CD4-positive, alpha-beta T cell treated with Interleukin-1 beta for 1 hour (primary cell): ENCODE results near the gene LFNG.

Experiments used
- DNase-seq, 2 donors: peaks; one replicate each; pipeline ENCODE4 v3.0.0-alpha.2; 2020 to 2022

The LFNG gene

GRCh38 chr7:2518737-2519118 lies 846 bp upstream of the LFNG start:
- DNase-seq, result no peak

DNA sequence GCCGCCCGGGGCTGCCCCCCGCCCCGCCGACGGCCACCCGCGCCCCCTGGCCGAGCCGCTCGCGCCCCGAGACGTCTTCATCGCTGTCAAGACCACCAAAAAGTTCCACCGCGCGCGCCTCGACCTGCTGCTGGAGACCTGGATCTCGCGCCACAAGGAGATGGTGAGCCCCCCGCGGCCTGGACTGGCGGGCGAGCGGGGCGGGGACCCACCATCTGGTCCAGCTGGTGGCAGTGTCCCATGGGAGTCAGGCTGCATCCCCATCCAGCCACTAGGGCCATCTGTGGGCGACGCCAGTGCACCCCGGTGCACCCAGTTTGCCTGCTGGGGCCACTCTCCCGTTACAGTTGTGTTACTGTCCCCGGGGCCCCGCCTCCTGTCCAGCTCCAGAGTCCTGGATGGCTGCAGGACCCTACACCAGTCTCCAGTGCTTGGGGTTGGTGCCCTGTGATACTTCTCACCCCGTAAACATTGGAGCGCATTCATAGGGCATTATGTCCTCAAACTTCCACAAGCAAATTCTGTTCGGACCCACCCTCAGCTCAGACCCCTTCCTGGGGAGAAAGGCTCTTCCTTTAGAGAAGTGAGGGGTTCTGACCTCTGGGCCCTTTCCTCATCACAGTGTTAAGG lies 672 bp downstream of the LFNG start:
- peak in 1 of 2 donors; percentile 39 for DNase-seq

DNA sequence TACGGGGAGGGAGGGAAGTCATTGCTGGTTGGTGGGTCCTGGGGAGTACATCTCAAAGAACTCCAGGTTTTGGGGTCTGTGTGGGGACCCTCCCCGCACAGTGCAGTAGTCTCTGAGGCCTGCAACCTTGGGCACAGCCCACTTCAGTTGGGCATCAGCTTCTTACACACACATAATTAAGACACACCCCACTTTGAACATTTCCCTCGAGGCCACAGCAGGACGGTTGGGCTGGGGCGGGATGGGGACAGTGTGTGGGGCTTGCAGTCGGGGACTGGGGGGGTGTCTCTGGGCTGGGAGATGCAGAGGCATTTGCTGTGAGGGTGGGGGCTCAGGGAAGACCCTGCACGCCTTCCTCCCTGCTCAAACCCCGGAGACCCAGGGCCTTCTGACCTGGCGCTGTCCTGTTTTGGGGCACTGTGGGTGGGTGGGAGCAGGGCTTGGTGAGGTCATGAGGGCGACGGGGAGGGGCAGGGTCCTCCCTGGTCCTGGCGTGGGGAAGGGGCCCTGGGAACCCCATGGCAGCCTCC lies 1.3 kb downstream of the LFNG start:
- no peak for DNase-seq

GRCh38 chr7:2521341-2521745 lies 1.8 kb downstream of the LFNG start:
- DNase-seq, result no peak

DNA sequence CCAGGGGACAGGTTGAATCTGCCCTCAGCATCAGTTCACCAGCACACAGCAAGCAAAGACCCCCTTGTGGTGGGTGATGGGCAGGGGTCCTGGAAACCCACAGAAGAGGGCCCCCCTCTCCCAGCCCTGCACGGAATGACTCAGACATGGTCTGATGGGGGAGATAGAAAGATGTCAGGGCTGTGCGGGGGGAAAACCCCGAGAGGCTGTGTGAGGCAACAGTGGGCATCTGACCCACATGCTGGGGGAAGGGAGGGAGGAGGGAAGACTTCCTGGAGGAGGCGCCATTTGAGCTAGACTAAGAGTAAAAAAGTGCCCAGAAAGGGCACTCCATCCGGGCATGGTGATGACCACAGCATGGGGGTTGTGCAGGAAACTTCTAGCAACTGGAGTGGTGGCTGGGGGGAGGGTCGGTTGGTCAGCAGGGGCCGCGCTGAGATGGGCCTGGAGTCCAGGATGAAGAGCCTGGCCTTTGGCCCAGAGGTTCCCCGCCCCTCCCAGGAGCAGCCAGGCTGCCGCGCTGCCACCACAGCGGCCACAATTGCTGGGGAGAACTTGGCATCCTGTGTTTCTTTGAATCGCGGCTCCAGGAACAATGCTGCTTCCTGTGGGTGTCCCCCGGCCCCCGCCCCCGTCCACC lies 2.5 kb downstream of the LFNG start:
- peak; percentile 76 to 79 for DNase-seq

- DNase-seq, result no peak
These were observed 3.3 kb downstream of the LFNG start for GRCh38 chr7:2522780-2523433.

DNA sequence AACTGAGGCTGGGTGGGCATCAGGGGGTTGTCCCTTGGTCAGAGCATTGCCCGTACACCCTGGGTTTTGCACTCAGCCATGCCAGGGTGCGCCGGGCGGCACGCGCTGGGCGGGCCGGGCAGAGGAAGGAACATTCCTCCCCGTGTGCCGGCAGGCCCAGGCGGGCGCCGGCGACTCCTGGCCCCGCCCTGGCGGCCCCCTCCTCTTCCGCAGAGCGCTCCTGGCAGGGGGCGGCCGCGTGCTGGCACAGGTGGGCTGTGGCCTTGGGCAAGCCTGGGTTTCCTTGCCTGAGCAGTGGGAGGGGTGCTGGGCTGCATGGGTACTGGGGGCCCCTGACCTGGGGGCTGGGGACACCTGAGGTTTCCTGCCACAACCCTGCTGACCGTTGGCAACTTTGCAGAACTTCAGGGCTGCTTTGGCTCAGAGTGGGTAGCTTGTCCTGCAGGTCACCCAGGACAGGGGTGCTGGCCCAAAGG lies 3.9 kb downstream of the LFNG start:
- no peak for DNase-seq

GRCh38 chr7:2523941-2524807 lies 4.6 kb downstream of the LFNG start:
- no peak for DNase-seq

DNA sequence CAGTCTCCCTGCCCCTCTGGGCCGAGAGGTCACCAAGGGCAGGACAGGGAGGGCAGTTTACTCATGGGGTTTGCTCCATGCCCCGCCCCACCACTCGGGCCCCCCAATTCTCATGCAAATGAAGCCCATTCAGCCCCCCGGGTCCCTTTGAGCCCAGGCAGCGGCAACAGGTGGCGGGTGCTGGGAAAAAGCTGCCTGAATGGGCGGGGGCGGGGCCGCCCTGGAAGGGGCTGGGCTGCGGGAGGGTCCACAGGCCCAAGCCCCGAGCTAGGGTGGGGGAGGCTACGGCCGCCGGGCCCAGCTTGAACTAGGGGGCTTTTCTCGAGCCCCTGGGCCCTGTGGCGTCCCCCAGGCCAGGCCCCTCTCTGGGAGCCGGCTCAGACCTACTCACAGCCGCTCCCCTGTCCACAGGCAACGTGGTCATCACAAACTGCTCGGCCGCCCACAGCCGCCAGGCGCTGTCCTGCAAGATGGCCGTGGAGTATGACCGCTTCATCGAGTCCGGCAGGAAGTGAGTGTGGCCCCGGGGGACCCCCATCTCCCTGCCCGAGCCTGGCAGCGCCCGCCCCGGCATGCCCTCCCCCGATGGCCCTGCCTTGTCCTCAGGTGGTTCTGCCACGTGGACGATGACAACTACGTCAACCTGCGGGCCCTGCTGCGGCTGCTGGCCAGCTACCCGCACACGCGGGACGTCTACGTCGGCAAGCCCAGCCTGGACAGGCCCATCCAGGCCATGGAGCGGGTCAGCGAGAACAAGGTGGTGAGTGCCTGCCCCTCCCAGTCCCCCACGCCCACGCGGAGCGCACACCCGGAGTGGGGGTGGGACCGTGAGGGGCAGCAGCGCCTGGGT lies 5.5 kb downstream of the LFNG start:
- DNase-seq, result no peak

DNA sequence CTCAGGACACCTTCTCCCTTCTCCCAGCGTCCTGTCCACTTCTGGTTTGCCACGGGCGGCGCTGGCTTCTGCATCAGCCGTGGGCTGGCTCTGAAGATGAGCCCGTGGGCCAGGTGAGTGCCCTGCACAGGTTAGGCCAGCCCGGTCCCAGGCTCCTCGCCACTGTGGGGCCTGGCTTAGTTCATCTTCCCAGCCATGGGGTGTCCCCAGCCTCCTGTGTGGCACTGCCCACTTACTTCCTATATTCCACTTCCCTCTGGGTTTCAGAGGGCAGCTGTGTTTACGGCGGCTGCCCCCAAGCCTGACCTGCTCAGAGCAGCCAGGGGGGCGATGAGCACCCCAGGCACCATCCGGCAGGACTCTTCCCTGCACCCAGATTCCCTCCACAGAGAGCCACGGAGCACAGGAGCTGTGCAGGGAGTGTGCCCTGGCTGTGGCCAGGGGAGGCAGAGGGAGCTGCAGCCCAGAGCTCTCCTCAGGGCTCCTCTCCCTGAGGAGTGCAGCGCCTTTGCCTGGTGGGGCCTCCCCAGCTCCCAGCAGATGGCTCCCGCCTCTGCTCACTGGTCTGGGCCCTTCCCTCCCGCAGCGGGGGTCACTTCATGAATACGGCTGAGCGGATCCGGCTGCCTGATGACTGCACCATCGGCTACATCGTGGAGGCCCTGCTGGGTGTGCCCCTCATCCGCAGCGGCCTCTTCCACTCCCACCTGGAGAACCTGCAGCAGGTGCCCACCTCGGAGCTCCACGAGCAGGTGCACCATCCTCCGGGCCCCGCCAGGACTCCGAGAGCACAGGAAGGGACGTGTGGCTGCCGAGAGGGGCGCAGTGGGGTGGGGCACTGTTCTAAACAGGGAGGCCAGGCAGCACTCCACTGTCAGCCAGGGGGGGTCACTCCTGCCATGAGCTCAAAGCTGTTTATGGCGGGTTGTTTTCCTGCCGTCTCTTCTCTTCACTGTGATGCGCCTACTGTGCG lies 6.4 kb downstream of the LFNG start:
- DNase-seq, result no peak

DNA sequence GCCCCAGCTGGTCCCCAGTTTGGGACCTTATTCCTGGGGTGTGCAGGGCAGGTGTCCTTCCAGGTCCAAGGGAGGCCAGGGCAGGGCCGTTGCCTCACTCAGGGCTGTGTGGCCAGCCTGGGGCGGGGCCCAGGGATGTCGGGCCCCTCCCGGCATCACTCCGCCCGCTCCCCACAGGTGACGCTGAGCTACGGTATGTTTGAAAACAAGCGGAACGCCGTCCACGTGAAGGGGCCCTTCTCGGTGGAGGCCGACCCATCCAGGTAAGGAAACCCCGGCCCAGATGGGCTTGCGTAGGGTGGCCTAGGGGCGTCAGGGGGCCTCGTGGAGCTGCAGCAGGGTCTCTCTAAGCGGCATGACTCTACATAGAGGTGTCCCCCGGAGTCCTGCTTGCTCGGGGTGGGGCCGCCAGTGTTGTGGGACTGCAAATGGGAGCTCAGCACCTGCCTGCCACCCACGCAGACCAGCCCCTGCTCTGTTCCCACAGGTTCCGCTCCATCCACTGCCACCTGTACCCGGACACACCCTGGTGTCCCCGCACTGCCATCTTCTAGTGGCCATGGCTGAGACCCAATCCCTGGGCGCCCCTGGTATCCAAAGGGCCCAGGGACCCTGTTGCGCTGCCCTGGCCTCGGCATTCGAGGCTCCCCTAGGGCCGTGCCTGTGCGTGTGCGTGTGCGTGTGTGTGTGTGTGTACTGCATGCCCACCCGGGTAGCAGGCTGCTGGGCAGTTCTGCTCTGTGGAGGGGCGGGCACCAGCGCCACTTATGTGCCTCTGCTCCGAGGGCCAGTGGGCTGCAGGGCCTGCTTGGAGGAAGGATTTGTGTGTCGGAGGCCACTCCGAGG lies 7.3 kb downstream of the LFNG start:
- DNase-seq, result no peak

DNA sequence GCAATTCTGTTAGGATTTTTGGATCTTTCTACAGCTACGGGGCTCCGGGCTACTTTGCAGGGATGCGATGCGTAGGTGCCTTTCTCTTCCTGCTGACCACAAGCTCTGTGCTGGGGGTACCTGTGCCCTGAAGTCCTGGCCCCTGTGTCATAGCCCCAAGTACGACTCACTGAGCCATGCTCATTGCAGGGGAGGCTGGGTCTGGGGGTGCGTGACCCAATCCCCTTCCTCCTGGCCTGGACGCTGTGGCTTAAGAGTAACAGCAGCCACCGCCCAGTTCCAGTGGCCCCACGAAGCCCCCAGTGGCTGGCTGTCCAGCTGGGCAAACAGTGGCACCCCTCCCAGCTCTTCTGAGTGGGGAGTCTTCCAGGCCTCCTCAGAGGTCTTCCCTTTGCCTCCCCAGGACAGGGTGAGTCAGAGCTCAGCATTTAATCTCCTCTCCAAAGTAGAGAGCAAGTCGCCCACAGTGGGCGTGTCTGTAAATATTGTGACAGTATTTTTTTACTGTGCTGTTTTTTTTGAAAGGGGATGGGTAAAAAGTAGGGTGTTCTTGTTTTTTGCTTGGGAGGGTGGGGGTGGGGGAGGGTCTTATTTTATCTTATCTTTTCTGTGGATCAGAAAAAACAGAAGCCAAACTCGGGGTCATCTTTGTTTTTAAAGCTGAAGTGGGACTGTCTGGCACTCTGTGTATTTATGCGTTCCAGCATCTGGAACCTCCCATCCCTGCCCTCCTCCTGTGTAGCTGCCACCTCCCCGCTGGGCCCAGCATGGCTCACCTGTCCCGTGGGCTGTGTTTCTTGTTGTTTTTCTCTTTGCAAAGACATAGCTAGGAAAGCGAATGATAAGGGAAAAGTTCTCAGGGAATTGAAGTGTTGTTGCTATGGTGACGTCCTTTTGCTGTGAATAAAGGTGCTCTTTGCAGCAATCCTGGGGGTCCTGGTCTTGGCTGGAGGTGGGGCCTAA lies 8.2 kb downstream of the LFNG start:
- DNase-seq, result peak; percentile 50 to 51

GRCh38 chr7:2528481-2529095 lies 9.0 kb downstream of the LFNG start:
- DNase-seq, result no peak

GRCh38 chr7:2529161-2530070 lies 9.8 kb downstream of the LFNG start:
- DNase-seq, result peak; percentile 67 to 91

- peak; percentile 83 to 86 for DNase-seq
These were observed 10.8 kb downstream of the LFNG start for GRCh38 chr7:2530071-2530987.
